ENCODE data around the gene GPN2.

The GPN2 gene

DNA sequence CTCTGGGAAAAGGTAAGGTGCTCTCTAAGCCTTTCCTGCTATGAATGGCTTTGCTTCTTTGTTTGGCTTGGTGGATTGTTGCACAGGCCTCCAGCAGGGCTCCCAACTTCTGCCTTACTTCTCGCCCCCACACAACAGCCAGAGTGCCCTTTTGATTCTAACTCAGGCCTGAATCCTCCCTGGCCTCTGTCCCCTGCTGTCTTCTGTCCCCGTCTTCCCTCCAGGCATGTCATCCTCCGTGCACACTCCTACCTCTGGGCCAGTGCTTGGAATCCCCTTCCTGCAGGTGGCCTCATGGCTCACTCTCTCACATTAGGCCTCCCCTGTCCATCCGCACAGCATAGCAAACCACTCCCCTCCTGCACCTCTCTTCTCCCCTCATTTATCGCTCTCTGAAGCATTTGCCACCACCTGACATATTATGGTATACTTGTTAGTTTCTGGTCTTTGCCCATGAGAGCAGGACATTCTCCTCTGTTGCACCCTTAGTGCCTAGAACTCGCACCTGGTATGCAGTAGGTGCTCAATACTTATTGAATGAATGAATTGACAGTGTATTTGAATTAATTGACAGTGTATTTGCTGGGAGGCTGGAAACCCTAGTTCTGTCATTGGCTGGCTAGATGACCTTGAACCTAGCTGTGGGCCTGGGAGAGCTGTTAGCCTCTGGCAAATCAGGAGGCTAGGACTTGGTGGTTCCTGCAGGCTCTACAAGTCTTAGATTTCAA is 60.7 kb downstream of the GPN2 start:
- no peak overlapping the region for H2AFZ ChIP-seq (ENCODE audit: low read depth, low read length)
- H3K36me3 ChIP-seq (ENCODE audit: insufficient read depth, low read length): peaks cover 42% of the 10 kb centered on the region
- peaks cover 17% of the 10 kb centered on the region for H3K4me1 ChIP-seq (ENCODE audit: insufficient read depth, low read length)
- H3K27me3 ChIP-seq (ENCODE audit: insufficient read depth, low read length): no peaks in the 10 kb centered on the region
- no peak overlapping the region for H3K4me3 ChIP-seq (ENCODE audit: low read length)
- H3K9me3 ChIP-seq (ENCODE audit: low read length): no peaks in the 10 kb centered on the region

DNA sequence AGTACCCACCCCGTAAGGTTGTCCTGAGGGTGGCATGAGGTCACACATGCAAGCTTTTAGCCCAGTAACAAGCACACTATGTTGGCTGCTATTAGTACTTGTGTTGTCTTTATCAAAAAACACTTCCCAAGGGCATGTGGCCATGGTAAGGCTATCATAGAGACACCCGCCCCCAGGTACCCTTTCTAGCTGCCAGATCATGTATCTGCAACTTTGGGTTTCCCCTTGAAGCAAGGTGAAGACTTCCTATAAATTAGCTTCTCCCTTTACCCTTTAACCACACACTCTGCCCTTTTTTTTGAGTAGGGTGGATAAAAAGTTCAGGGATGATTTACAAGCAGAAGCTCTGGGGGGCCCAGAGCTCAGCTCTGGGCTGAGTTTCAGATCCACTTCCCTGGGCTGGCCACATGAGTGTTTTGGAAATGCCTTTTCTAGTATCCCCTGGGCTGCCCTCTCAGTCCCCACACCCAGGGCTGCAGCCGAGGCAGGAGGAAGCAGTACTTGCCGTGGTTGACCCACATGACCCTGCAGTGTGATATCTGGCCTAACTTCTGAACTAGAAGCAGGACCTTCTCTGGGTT is 61.6 kb downstream of the GPN2 start:
- Histone ChIP-seq H3K4me1 (ENCODE audit: insufficient read depth, low read length) (peaks cover 17% of the 10 kb centered on the region), H3K27me3 (ENCODE audit: insufficient read depth, low read length) (no peaks in the 10 kb centered on the region), H3K9me3 (ENCODE audit: low read length) (no peaks in the 10 kb centered on the region), H2AFZ (ENCODE audit: low read depth, low read length) (no peak overlapping the region), H3K4me3 (ENCODE audit: low read length) (no peak overlapping the region), H3K36me3 (ENCODE audit: insufficient read depth, low read length) (peaks cover 33% of the 10 kb centered on the region)

DNA sequence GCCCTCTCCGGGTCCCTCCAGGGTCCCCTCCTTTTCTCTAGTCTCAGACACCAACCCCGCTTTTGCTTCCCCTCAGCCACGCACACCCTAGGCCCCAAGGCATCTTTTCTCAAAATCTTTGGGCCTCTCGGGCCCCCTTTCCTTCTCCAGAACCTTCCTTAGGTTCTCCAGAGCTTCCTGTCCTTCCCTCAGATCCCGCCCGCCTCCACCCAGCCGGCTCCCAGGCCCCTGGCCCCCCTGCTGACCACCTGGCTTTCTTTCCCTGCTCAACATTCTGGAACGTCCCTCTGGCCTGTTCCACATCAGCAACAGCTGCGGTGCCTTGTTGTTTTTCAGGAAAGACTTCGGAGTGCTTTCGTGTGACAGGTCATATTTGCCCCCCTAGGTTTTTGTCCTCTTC is 62.4 kb downstream of the GPN2 start:
- H3K9me3 ChIP-seq (ENCODE audit: low read length): no peaks in the 10 kb centered on the region
- peaks cover 25% of the 10 kb centered on the region for H3K36me3 ChIP-seq (ENCODE audit: insufficient read depth, low read length)
- H3K4me1 ChIP-seq (ENCODE audit: insufficient read depth, low read length): peaks cover 17% of the 10 kb centered on the region
- no peak overlapping the region for H2AFZ ChIP-seq (ENCODE audit: low read depth, low read length)
- peak overlapping the region; percentile 78 for H3K4me3 ChIP-seq (ENCODE audit: low read length)
- H3K27me3 ChIP-seq (ENCODE audit: insufficient read depth, low read length): no peaks in the 10 kb centered on the region

DNA sequence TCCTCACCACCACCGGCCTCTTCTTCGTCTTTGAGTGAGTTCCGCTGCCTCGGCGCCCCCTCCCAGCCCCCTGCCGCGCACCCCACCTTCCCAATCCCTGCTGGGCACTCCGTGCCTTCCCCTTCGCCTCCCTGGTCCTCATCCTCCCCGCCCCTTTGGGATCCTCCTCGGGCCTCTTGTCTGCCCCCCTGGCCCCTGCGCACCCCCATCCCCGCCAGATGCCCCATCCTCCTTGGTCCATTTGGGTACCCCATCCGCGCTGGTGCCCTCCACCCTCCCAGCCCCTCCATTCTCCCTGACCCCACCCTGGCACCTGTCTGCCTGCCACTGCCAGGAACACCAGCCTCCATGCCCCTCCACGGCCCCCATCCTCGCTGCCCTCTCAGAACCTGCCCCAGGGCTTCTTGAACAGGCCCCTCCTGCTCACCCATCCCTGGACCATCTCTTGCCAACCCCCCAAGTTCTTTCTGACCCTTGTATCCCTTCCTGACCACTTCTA is 62.9 kb downstream of the GPN2 start:
- Histone ChIP-seq H3K27me3 (ENCODE audit: insufficient read depth, low read length) (no peaks in the 10 kb centered on the region), H3K9me3 (ENCODE audit: low read length) (no peaks in the 10 kb centered on the region), H3K36me3 (ENCODE audit: insufficient read depth, low read length) (peaks cover 21% of the 10 kb centered on the region), H3K4me3 (ENCODE audit: low read length) (peak overlapping the region; percentile 78), H2AFZ (ENCODE audit: low read depth, low read length) (no peak overlapping the region), H3K4me1 (ENCODE audit: insufficient read depth, low read length) (peaks cover 17% of the 10 kb centered on the region)

DNA sequence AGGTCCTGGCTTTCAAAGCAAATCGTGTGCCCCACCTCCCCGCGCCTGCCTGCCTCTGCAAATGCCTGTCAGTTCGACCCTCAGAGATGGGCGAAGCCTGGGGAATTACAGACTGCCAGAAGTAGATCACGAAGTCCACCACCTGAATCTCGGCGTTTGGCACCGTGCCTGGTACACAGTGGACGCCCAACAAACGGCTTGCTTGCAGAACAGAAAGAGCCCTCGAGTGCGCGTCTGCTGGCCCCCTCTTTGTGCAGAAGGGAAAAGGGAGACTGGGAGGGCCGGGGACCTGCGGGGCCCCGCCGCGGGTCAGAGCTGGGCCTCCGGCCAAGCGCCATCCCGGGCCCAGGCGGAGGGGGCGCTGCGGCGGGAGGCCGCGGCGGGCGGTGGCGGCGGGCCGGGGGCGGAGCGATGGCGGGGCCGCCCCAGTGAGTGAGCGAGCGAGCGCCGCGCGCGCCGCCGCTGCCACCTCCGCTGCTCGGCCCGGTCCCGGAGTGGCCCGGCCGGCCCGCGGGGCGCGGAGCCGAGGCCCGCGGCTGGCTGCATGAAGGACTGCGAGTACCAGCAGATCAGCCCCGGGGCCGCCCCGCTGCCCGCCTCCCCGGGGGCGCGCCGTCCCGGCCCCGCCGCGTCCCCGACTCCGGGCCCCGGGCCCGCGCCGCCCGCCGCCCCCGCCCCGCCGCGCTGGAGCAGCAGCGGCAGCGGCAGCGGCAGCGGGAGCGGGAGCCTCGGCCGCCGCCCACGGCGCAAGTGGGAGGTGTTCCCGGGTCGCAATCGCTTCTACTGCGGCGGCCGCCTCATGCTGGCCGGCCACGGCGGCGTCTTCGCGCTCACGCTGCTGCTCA is 63.6 kb downstream of the GPN2 start, which contains the start of gene ZDHHC18:
Gene ZDHHC18 (plus strand): TSS at position 428 of the 845 bp plus-strand sequence. CDS start 117 bp downstream, at position 545.
- H3K27me3 ChIP-seq (ENCODE audit: insufficient read depth, low read length): no peaks in the 10 kb centered on the region
- H3K4me1 ChIP-seq (ENCODE audit: insufficient read depth, low read length): peaks cover 17% of the 10 kb centered on the region
- no peaks in the 10 kb centered on the region for H3K9me3 ChIP-seq (ENCODE audit: low read length)
- peaks cover 14% of the 10 kb centered on the region for H3K36me3 ChIP-seq (ENCODE audit: insufficient read depth, low read length)
- peak within 1 kb of the TSS; percentile 96 for H2AFZ ChIP-seq (ENCODE audit: low read depth, low read length)
- H3K4me3 ChIP-seq (ENCODE audit: low read length): peak within 1 kb of the TSS; percentile 78

Measured in neuron (in vitro differentiated cells).